Measurements from ENCODE around the gene CEMIP. TPM values are rescaled to one million over a fixed set of nuclear protein-coding genes. Genes with fewer than 3 reads are reported as not detected.
"Not testable (repeated sequence)": the region's sequence is repeated elsewhere in the genome, so short reads cannot be mapped to it uniquely, and the experiment has no call there.

Gene CEMIP
- total RNA-seq, 1 donor from 2014 or later = 0.46 TPM

DNA sequence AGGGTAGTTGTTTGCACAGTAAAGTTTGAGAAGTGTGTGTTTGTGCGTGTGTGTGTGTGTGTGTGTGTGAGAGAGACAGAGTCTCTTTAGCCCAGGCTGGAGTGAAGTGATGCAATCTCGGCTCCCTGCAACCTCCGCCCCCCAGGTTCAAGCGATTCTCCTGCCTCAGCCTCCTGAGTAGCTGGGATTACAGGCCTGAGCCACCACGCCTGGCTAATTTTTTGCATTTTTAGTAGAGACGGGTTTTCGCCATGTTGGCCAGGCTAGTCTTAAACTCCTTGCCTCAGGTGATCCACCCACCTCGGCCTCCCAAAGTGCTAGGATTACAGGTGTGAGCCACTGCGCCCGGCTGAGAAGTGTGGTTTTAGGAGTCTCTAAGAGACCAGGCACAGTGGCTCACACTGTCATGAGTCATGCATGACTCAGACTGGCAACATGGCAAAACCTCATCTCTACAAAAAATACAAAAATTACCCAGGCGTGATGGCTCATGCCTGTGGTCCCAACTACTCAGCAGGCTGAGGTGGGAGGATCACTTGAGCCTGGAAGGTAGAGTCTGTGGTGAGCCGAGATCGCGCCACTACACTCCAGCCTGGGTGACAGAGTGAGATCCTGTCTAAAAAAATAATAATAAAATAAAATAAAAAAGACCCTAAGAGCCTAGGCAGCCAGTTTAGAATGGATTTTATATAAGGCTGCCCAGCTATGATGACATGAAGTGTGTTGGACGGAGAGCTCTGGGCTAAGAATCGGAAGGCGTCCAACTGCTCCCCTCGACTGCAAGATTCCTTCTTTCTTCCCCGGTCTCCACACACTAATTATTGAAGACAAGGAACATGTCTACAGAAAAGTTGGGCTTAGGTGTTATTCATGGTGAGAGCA lies 176.6 kb downstream of the CEMIP start:
- intact Hi-C loops (cut with DNase I); DNase-seq (ENCODE audit: low spot score): not testable (repeated sequence)

GRCh38 chr15:80957556-80957955 lies 178.4 kb downstream of the CEMIP start:
- intact Hi-C loops (cut with DNase I) = no loop called here

DNA sequence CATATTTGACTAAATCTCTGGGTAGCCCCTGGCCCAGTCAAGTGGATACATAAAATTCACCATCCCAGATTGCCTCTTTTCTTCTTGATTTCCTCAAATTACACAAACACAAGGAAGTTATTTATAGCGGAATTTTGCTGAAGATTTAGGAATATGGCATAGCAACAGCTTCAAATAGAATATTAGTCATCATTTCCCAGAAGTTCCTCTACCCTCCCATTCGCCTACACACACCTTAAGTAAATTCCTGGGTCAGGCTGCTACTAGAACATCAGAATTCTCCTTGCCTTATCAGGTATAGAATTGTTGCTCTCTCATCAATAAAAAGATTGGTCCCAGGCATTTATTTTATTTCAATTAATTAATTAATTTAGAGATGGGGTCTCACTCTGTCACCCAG lies 178.8 kb downstream of the CEMIP start:
- no peak for DNase-seq (ENCODE audit: low spot score)
- intact Hi-C loops (cut with DNase I) = no loop called here

More at GRCh38 chr15:80957556-80957955, 178.4 kb downstream of the CEMIP start:
- DNase-seq (ENCODE audit: low spot score) = no peak

GRCh38 chr15:80958818-80959495 lies 179.8 kb downstream of the CEMIP start:
- intact Hi-C loops (cut with DNase I) = no loop called here

DNA sequence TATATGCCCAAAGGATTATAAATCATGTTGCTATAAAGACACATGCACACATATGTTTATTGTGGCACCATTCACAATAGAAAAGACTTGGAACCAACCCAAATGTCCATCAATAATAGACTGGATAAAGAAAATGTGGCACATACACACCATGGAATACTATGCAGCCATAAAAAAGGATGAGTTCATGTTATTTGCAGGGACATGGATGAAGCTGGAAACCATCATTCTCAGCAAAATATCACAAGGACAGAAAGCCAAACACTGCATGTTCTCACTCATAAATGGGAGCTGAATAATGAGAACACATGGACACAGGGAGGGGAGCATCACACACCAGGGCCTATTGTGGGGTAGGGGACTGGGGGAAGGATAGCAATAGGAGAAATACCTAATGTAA lies 186.3 kb downstream of the CEMIP start:
- DNase-seq (ENCODE audit: low spot score) = not testable (repeated sequence)
- intact Hi-C loops (cut with DNase I) = loop anchor here (5.0 kb wide), 1 partner anchor 398 kb away; no protein-coding TSS in a partner anchor

More at GRCh38 chr15:80958818-80959495, 179.8 kb downstream of the CEMIP start:
- no peak for DNase-seq (ENCODE audit: low spot score)

- DNase-seq (ENCODE audit: low spot score) = no peak
- intact Hi-C loops (cut with DNase I) = loop anchor here (5.0 kb wide), 1 partner anchor 399 kb away; no protein-coding TSS in a partner anchor
These were observed 187.4 kb downstream of the CEMIP start for GRCh38 chr15:80966431-80967197.

DNA sequence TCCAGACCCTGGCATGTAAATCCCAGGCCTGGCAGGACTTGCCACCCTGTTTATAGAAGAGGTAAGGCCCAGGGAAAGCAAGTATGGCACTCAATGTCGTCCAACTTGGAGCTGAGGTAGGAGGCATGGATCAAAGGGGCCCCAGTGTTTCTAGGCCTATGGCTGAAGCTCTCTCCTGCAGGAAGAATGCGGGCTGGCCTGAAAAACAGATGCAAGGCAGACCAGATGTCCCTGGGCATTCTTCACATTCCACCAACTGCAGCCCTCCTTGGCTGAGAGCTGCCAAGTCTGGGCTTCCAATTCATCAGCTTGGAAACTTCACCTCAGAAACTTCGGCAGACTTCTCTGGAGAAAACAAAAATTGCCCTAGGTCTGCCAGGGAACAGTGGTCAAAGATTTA lies 188.3 kb downstream of the CEMIP start:
- intact Hi-C loops (cut with DNase I) = loop anchor here (5.0 kb wide), 1 partner anchor 400 kb away; no protein-coding TSS in a partner anchor

DNA sequence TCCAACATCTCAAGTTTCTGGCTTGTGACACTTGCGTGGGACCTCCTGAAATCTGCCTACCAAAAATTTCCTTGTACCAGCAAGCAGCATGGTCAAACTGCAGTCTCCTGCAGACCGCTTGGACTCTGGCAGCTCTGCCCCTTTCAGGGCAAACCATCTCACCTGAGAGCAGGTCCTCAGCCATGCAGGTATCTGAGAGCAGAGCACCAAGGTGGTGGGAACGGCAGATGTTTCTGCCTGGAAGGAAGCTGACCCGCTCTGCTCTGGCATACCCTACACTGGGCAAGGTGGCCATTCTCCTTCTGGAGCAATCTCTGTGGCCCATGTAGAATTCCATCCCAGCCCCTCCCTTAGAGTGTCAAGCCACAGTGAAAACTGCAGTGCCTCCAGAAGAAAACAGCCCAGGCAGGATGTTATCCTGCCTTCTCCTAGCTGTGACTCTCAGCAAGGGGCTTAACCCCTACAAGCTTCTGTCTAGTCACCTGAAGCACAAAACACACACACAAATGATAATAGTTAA lies 188.9 kb downstream of the CEMIP start:
- intact Hi-C loops (cut with DNase I) = loop anchor here (2.0 to 5.0 kb wide), 2 partner anchors 401 to 513 kb away; no protein-coding TSS in a partner anchor
- DNase-seq (ENCODE audit: low spot score) = no peak

More for the DNA sequence above, 188.3 kb downstream of the CEMIP start:
- no peak for DNase-seq (ENCODE audit: low spot score)

GRCh38 chr15:80969316-80969715 lies 190.1 kb downstream of the CEMIP start:
- no peak for DNase-seq (ENCODE audit: low spot score)
- intact Hi-C loops (cut with DNase I) = loop anchor here (2.0 to 5.0 kb wide), 2 partner anchors 402 to 515 kb away; no protein-coding TSS in a partner anchor

DNA sequence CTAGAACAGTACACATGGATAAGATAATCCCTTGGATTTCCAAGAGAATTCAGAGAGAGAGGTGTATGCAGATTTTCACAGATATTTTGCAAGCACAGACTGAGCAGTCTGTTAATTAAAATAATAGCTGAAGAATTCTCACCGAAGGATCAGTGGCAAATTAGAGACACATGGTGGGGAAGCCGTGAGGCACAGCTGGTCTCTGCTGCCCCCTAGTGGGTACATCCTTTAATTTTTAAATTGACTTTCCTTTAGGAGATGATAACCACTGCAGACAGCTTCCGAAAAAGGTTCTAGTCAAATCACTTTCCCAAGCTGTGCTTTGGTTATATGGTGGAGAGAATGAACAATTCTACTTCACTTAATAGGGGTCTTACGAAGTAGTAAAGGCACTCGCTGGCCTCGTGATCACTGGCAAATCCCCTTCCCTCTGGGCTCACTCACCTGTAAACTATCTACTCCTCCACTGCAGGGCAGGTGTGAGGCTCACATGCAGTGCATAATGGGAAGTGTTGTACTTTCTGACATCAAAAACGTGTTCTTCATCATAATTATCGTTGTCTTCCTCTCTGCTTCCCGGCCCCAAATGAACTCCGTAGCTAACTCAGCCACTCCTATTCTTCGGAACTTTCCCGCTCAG lies 191.0 kb downstream of the CEMIP start:
- DNase-seq (ENCODE audit: low spot score) = no peak
- intact Hi-C loops (cut with DNase I) = loop anchor here (2.0 to 10.0 kb wide), 2 partner anchors 191 to 295 kb away; partner anchors contain the start of gene CEMIP

DNA sequence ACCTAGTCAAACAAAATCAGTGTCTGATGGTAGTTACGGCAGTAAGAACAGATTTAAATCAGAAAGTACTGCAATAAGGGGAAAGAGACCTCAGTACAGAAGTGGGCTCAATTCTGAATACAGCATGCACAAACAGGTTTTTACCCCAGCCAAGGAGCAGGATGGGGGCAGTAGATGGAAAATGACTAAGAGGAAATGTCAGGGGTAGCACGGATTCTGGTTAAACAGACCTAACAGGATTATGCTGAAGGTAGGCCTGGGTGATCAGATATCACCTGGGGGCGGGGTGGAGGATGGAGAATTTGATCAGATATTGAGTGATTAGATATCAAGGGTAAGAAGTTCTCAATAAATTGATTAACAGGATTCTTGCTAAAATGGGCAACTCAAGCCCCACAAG lies 191.5 kb downstream of the CEMIP start:
- intact Hi-C loops (cut with DNase I) = loop anchor here (2.0 to 10.0 kb wide), 2 partner anchors 192 to 294 kb away; partner anchors contain the start of gene CEMIP
- DNase-seq (ENCODE audit: low spot score) = no peak

DNA sequence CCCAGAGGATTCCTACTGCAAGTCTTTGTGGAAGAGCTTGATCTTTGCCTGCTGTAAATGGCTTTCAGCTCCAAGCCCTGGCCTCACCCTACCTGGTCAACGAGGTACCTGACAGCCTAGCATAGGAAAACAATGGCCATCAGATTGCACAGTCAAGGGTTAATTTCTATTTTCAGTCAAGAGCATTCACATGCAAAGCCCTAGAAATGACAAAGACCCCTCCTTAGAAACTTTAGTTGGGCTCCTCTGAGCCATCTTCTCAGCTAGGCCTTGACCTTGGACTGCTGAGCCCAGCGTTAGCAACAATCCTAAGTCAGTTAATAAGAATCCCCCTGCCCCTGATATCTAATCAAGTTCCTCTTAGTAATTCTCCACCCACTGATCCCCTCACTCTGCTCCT lies 192.0 kb downstream of the CEMIP start:
- intact Hi-C loops (cut with DNase I) = loop anchor here (2.0 to 10.0 kb wide), 2 partner anchors 192 to 294 kb away; partner anchors contain the start of gene CEMIP
- DNase-seq (ENCODE audit: low spot score) = no peak

- DNase-seq (ENCODE audit: low spot score) = no peak
- intact Hi-C loops (cut with DNase I) = loop anchor here (10.0 kb wide), 1 partner anchor 293 kb away; no protein-coding TSS in a partner anchor
These were observed 193.1 kb downstream of the CEMIP start for GRCh38 chr15:80972276-80972675.

DNA sequence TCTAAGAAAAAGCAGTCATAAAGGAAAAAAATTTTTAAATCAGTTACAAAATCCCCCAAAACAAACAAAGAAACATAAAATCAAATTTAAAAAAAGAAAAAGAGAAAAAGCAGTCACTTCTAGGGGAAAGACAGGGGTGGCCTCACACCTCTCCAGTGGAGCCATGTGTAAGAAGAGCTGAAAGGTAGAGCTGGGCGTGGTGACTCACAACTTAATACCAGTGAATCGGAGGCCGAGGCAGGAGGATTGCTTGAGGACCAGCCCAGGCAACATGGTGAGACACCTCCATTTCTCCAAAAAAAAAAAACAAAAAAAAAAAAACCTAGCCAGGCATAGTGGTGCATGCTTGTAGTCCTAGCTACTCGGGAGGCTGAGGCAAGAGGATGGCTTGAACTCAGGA lies 195.7 kb downstream of the CEMIP start:
- no peak for DNase-seq (ENCODE audit: low spot score)
- intact Hi-C loops (cut with DNase I) = loop anchor here (10.0 kb wide), 1 partner anchor 290 kb away; no protein-coding TSS in a partner anchor

- intact Hi-C loops (cut with DNase I) = loop anchor here (10.0 kb wide), 1 partner anchor 288 kb away; no protein-coding TSS in a partner anchor
- no peak for DNase-seq (ENCODE audit: low spot score)
These were observed 197.7 kb downstream of the CEMIP start for GRCh38 chr15:80976851-80977250.

DNA sequence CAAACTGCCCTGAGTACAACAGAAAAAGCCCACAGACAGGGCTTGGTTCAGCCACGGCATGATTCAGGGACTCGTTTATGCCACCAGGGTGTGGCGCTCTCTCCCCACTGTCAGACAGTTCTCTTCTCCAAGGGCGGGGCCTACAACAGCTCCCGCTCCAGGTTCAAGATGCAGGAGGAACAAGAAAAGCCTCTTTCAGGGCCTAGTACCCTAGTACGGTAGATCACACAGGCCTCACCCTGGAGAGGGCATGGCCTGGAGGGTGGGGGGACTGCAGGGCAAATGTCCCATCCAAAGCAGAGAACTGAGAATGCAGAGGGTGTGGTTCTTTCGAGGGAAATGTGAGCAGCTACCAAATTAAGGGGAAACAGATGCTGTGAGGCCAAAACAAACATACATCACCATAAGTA lies 198.5 kb downstream of the CEMIP start:
- DNase-seq (ENCODE audit: low spot score) = no peak
- intact Hi-C loops (cut with DNase I) = loop anchor here (10.0 kb wide), 1 partner anchor 287 kb away; no protein-coding TSS in a partner anchor

DNA sequence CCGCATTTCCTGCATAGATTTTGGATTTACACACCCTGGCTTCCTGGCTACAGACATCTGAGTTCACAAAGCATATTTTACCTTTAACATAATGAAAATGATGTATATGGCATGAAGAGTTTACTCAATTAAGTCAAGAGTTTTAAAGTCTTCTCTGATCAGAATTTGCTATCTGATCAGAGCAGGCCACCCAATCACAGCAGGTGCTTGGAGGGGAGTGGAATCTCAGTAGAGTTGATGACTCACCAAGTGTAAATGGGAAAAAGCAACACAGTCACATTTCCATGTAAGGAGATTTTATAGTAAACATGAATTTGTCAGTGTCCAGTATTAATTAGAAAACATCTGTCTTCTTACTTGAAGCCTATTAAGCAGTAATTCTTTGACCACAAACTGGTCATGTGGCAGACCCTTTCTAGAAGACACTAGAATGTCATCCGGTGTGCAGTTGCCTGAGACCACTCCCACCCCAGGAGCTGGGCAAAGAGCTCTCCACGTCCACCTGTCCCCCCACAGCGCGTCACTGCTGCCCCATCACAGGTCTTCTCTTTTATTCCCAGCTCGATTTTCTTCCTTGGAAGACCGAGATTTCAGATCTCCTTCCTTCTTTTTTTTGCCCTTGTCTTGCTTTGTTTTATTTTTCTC lies 199.6 kb downstream of the CEMIP start:
- intact Hi-C loops (cut with DNase I) = loop anchor here (10.0 kb wide), 1 partner anchor 286 kb away; no protein-coding TSS in a partner anchor
- DNase-seq (ENCODE audit: low spot score) = no peak

Measured in cardiac septum (tissue), 1 donor.